22Rv1 (cell line): ENCODE data around the gene SH3BP4.

Source experiments
- ZFX ChIP-seq: fragments of 450-650 bp; IDR thresholded peaks from 2 replicates; pipeline ENCODE4 v1.6.1; 2017; ENCODE audit warnings: antibody characterized with exemption, borderline replicate concordance
- TF ChIP-seq, protein P1 (sequence below): fragments of 450-650 bp; IDR thresholded peaks from 2 replicates; pipeline ENCODE4 v1.5.1; 2017; ENCODE audit warnings: mild to moderate bottlenecking

DNA sequence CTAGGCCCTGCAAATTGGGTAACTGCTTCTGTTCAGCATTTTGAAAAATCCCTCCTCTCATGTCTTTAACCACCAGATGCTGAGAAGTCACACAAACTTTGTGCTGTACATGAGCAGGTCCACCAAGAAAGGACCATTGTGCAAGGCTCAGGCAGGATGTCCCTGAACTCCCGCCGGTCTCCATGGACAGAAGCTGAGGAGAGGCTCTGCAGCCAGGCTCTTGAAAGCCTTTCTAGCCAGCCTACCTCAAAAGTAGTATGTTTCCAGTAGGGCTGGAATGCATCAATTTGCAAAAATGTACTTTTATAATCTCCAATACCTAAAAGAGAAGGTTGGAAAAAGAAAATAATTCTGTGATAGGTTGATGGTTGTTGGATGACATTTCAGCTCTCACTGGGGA, 47.0 kb upstream of the SH3BP4 start:
- TF ChIP-seq, protein P1, sequence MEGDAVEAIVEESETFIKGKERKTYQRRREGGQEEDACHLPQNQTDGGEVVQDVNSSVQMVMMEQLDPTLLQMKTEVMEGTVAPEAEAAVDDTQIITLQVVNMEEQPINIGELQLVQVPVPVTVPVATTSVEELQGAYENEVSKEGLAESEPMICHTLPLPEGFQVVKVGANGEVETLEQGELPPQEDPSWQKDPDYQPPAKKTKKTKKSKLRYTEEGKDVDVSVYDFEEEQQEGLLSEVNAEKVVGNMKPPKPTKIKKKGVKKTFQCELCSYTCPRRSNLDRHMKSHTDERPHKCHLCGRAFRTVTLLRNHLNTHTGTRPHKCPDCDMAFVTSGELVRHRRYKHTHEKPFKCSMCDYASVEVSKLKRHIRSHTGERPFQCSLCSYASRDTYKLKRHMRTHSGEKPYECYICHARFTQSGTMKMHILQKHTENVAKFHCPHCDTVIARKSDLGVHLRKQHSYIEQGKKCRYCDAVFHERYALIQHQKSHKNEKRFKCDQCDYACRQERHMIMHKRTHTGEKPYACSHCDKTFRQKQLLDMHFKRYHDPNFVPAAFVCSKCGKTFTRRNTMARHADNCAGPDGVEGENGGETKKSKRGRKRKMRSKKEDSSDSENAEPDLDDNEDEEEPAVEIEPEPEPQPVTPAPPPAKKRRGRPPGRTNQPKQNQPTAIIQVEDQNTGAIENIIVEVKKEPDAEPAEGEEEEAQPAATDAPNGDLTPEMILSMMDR = no peak
- no peak for TF ChIP-seq ZFX
